ENCODE results near the gene FAM20C.
"Not testable (repeated sequence)": the region's sequence is repeated elsewhere in the genome, so short reads cannot be mapped to it uniquely, and the experiment has no call there.

The FAM20C gene

GRCh38 chr7:261341-262250 lies 69.2 kb downstream of the FAM20C start:
- no peak for DNase-seq

- no peak for DNase-seq
Measured at GRCh38 chr7:262251-262572, 69.8 kb downstream of the FAM20C start.

DNA sequence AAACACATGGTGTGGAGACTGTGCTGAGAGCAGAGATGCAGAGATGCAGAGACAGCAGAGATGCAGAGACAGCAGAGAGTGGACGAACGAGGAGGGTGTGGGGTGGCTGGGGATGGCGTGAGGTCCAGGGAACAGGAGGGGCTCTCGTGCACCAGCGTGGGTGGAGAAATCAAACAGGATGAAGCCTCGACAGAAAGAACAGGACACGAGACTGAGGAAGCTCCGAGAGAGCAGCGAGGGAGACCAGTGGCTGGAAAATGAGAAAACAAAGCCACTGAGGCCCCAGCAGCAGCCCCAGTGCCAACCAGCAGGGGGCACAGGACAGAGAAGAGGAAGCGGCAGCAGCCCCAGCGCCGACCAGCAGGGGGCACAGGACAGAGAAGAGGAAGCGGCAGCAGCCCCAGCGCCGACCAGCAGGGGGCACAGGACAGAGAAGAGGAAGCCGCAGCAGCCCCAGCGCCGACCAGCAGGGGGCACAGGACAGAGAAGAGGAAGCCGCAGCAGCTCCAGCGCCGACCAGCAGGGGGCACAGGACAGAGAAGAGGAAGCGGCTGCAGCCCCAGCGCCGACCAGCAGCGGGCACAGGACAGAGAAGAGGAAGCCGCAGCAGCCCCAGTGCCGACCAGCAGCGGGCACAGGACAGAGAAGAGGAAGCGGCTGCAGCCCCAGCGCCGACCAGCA lies 70.4 kb downstream of the FAM20C start:
- DNase-seq, result not testable (repeated sequence)

- not testable (repeated sequence) for DNase-seq
Measured at GRCh38 chr7:263483-264351, 71.3 kb downstream of the FAM20C start.

GRCh38 chr7:264541-265191 lies 72.3 kb downstream of the FAM20C start:
- no peak for DNase-seq

DNA sequence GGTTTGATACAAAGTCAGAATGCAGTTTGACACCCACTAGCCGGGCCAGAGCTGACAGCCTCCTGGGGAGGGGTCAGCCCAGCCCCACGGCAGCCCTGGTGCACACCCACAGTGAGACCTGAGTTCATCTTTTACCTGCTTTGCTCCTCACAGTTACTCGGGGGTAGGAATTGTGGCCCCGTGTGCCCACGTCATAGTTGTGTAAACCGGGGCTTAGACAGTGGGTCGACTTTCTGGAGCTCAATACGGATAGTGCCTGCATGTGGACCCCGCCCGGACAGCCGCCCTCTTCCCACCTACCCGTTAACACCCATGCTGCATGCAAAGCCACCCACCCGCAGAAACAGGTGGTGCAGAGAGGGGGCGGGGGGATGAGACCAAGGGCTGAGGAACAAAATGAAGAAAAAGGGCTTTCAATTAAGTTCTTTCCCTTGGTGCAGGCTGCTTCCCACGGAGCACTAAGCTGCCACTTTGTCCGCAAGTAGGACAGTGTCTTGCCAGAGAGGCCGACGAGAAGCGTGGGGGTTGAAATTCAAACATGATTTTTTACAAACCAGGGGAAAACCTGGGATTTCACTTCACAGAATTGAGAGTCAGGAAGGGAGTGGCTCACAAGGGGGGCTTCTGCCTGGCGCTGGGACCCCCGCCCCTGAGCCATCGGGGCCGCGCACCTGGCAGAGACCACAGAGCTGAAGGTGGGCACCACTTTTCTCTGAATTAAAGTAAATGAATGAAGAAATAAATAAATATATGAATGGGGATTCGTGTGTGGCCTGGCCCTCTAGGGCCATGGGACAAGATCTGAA lies 73.0 kb downstream of the FAM20C start:
- DNase-seq, result no peak

- DNase-seq, result no peak
Measured at GRCh38 chr7:265998-266850, 73.9 kb downstream of the FAM20C start.

GRCh38 chr7:266851-267840 lies 74.8 kb downstream of the FAM20C start:
- DNase-seq, result no peak

GRCh38 chr7:268991-269390 lies 76.6 kb downstream of the FAM20C start:
- DNase-seq, result no peak

DNA sequence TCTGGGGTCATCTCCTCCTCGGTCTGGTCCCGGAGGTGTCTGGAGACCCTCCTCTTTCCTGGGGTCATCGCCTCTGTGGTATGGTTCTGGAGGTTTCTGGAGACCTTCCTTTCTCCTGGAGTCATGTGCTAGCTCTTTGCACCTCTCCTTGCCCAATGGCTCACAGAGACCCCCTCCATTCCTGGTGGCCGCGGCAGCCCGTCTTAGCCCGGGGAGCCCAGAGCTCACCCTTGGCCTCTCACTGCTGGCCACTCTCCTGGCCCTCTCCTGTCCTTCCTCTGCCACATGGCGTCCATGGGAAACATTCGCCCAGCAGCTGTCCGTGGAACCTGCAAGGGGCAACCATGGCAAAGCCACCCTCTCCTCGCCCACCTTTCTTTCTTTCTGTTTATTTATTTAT lies 77.3 kb downstream of the FAM20C start:
- no peak for DNase-seq

- DNase-seq, result no peak
Measured at GRCh38 chr7:270351-270983, 78.1 kb downstream of the FAM20C start.

GRCh38 chr7:271266-272107 lies 79.1 kb downstream of the FAM20C start:
- no peak for DNase-seq

- no peak for DNase-seq
Measured at GRCh38 chr7:272108-272615, 79.8 kb downstream of the FAM20C start.

- no peak for DNase-seq
Measured at GRCh38 chr7:272631-273030, 80.3 kb downstream of the FAM20C start.

- DNase-seq, result no peak
Measured at GRCh38 chr7:273327-273726, 81.0 kb downstream of the FAM20C start.

DNA sequence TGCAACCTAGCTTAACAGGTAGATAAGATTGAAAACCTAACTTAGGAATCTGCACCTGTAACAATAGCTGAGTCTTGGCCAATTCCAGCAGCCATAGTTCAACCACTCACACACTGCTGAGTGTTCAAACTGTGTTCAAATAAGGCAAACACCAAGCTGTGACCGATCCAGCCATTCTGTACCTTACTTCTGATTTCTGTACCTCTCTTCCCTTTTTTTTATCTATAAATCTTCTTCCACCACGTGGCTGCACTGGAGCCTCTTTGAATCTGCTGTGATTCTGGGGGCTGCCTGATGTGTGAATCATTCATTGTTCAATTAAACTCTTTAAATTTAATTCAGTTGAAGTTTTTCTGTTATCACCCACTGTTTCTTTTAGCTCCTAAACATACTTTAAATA lies 81.9 kb downstream of the FAM20C start:
- peak in 1 of 2 donors; percentile 10 for DNase-seq

GRCh38 chr7:276230-276835 lies 84.0 kb downstream of the FAM20C start:
- DNase-seq, result no peak

DNA sequence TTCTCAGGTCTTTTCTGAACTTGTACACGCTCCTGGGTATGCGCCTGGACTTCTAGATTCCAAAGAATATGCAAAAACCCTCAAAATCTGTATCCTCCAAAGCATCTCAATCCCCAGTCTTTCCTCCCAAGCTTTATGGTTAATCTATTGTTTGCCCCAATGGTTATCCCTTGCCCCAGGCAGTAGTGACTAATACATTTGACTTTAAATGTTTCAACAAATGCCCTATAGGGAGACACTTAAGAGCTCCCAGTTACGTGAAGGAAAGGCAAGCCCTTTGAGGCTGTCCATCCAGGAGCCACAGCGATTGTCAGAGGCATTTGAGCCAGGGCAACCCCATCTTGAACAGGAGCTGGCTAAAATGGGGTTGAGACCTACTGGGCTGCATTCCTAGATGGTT lies 84.9 kb downstream of the FAM20C start:
- no peak for DNase-seq

All from bone marrow (tissue), 2 donors.